Tibial nerve (tissue), 4 donors: ENCODE measurements around the gene NUDT17. TPM values are rescaled to one million over a fixed set of nuclear protein-coding genes. Genes with fewer than 3 reads are reported as not detected.
A peak's percentile ranks its signal among the peaks of the same experiment; 100 is the strongest.
"Not testable (repeated sequence)": the region's sequence is repeated elsewhere in the genome, so short reads cannot be mapped to it uniquely, and the experiment has no call there.

ENCODE experiments used
- DNase-seq, 2 donors: peaks; one replicate each; pipeline ENCODE4 v3.0.0-alpha.2; 2019; ENCODE audit warnings: low spot score in 2 of 2
- H3K27ac ChIP-seq, 4 donors: fragments of 200-600 bp; sonication (generic) in 3 of 4; one replicate each; pipeline ENCODE4 v1.5.1; 2017 to 2019; ENCODE audit warnings: mild to moderate bottlenecking in 1 of 4
- H3K27me3 ChIP-seq, 2 donors: fragments of 200-600 bp; sonication (generic) in 1 of 2; one replicate each; pipeline versions ENCODE4 v1.5.1 to v1.6.0; 2017 to 2019
- H3K36me3 ChIP-seq, 3 donors: fragments of 200-600 bp; sonication (generic); one replicate each; pipeline ENCODE4 v1.5.1; 2018 to 2019
- H3K4me1 ChIP-seq, 4 donors: fragments of 200-600 bp; sonication (generic) in 3 of 4; one replicate each; pipeline ENCODE4 v1.5.1; 2017 to 2019
- H3K4me3 ChIP-seq, 4 donors: fragments of 200-600 bp; sonication (generic) in 3 of 4; one replicate each; pipeline ENCODE4 v1.5.1; 2017 to 2019; ENCODE audit warnings: mild to moderate bottlenecking in 1 of 4, moderate library complexity in 1 of 4
- H3K9me3 ChIP-seq, 4 donors: fragments of 200-600 bp; sonication (generic) in 3 of 4; one replicate each; pipeline ENCODE4 v1.5.1; 2017 to 2019
- CTCF ChIP-seq, 5 experiments: fragments of 200-600 bp in 3 of 5; fragments of 450-650 bp in 2 of 5; sonication (generic) in 3 of 5; IDR thresholded peaks; one replicate each; pipeline ENCODE4 v1.5.1; 2016 to 2019; ENCODE audit warnings: antibody characterized with exemption in 5 of 5, mild to moderate bottlenecking in 3 of 5, moderate library complexity in 2 of 5
- EP300 ChIP-seq, 2 donors: sonication (generic); formaldehyde crosslinking; IDR thresholded peaks; one replicate each; pipeline ENCODE4 v1.6.1; 2017; ENCODE audit warnings: antibody characterized with exemption in 2 of 2, mild to moderate bottlenecking in 1 of 2
- POLR2A ChIP-seq, 2 donors: fragments of 450-650 bp; IDR thresholded peaks; one replicate each; pipeline ENCODE4 v1.6.1; 2017; ENCODE audit warnings: antibody characterized with exemption in 2 of 2, mild to moderate bottlenecking in 2 of 2, moderate library complexity in 2 of 2
- WGBS, 2 donors: methylation state at CpG; one replicate each; pipeline ENCODE4 v1.1.5; 2018; 5-methylcytosine and 5-hydroxymethylcytosine counted together
- total RNA-seq, 4 donors: library from RNA; depleted of rRNA; stranded (reverse); fragments of >200 nt; gene quantifications; one replicate each; pipeline ENCODE4 v1.1.0, GENCODE V29; 2016

The NUDT17 gene
- total RNA-seq, 4 donors from 2014 or later = 2.7 to 8.4 (median 4.5) TPM

DNA sequence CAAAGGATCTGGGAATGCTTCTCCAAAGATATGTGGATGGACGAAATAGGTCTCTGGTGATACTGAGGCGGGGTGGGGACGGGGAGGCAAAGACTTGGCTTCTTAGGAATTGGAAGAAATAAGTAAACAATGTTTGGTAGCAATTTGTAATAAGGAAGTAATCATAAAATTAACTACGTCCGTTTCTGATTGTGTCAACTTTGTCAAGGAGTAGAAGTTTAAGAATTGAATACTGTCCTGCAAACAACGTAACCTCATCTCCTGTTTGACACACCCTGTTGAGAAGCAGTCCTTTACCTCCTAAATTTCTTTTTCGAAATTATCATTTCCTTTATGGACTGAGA is 21.0 kb upstream of the NUDT17 start:
- H3K4me1 ChIP-seq = peaks cover 0 to 20% (median 7%) of the 10 kb centered on the region in 4 donors
- WGBS, 2 donors = 2 to 3% methylated on average over 7 of the region's 7 CpGs
- no peak for DNase-seq
- H3K9me3 ChIP-seq = no peaks in the 10 kb centered on the region
- peaks cover 0 to 35% (median 5%) of the 10 kb centered on the region in 3 donors for H3K36me3 ChIP-seq
- H3K27me3 ChIP-seq = no peaks in the 10 kb centered on the region
- peak overlapping the region; percentile 84 to 96 (median 93) for H3K27ac ChIP-seq
- H3K4me3 ChIP-seq = peak overlapping the region; percentile 73 to 96 (median 79)
- no peak for TF ChIP-seq EP300 (IDR thresholded peaks at IDR 0.05)
- no peak for TF ChIP-seq POLR2A (IDR thresholded peaks at IDR 0.05)
- no peak for TF ChIP-seq CTCF (IDR thresholded peaks at IDR 0.05)

GRCh38 chr1:145826030-145826429 is 19.4 kb upstream of the NUDT17 start:
- Histone ChIP-seq H3K27me3 (no peaks in the 10 kb centered on the region), H3K36me3 (peaks cover 3 to 50% (median 5%) of the 10 kb centered on the region in 3 donors), H3K4me3 (no peak overlapping the region), H3K9me3 (no peaks in the 10 kb centered on the region), H3K27ac (no peak overlapping the region), H3K4me1 (peaks cover 0 to 20% (median 7%) of the 10 kb centered on the region in 4 donors)
- TF ChIP-seq EP300 (IDR thresholded peaks at IDR 0.05) (no peak), CTCF (IDR thresholded peaks at IDR 0.05) (no peak), POLR2A (IDR thresholded peaks at IDR 0.05) (no peak)
- 89 to 91% methylated on average over 2 of the region's 2 CpGs for WGBS, 2 donors
- DNase-seq = no peak

- Histone ChIP-seq H3K9me3 (no peaks in the 10 kb centered on the region), H3K36me3 (peaks cover 5 to 70% (median 10%) of the 10 kb centered on the region in 3 donors), H3K27ac (no peak overlapping the region), H3K4me3 (no peak overlapping the region), H3K4me1 (peaks cover 0 to 20% (median 7%) of the 10 kb centered on the region in 4 donors), H3K27me3 (no peaks in the 10 kb centered on the region)
- TF ChIP-seq EP300 (IDR thresholded peaks at IDR 0.05) (no peak), POLR2A (IDR thresholded peaks at IDR 0.05) (no peak)
- no peak for DNase-seq
Measured at GRCh38 chr1:145827966-145828365, 17.5 kb upstream of the NUDT17 start.

DNA sequence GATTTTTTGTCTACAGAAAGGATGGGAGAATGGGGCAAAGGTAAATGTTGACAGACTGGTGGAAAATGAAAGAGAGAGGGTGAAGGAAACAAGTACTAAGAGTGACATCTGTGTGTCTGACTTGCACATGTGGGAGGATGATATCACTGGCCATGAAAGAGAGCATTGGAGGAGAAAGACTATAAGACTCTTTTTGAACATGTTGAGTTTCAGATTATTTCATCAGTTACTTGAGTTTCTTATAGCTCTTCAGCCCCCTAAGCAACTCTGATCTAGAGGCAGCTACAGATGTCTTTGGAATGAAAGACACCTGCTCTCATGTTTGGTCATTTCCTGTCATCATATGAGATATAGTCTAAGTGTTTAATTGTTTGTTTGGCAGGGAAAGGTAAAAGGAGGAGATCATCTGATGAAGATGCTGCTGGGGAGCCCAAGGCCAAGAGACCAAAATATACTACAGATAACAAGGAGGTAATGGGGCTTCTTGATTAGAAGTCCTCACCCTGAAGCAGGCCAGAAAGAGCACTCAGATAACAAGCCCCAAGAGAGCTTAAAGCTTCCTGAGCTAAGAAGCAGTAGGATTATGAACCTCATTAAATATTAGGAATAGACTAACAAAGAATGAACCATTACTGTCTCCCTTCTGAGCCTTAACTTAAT is 16.9 kb upstream of the NUDT17 start:
- DNase-seq = no peak
- Histone ChIP-seq H3K4me3 (no peak overlapping the region), H3K9me3 (no peaks in the 10 kb centered on the region), H3K36me3 (peaks cover 10 to 75% (median 12%) of the 10 kb centered on the region in 3 donors), H3K27me3 (no peaks in the 10 kb centered on the region), H3K27ac (no peak overlapping the region), H3K4me1 (peaks cover 0 to 20% (median 7%) of the 10 kb centered on the region in 4 donors)
- TF ChIP-seq POLR2A (IDR thresholded peaks at IDR 0.05) = no peak
- TF ChIP-seq CTCF (IDR thresholded peaks at IDR 0.05) = no peak
- TF ChIP-seq EP300 (IDR thresholded peaks at IDR 0.05) = no peak

DNA sequence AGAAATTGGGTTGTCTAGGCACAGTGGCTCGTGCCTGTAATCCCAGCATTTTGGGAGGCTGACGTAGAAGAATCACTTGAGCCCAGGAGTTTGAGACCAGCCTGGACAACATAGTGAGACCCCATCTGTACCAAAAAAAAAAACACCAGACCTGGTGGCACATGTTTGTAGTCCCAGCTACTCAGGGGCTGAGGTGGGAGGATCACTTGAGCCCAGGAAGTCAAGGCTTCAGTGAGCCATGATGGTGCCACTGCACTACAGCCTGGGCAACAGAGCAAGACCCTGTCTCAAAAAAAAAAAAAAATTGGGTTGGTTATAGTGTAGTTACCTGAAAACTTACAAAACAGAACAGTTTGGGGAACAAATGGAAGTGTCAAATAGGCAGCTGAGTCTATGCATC is 14.6 kb upstream of the NUDT17 start:
- H3K27ac ChIP-seq, H3K27me3 ChIP-seq, H3K4me3 ChIP-seq, DNase-seq, H3K9me3 ChIP-seq, H3K4me1 ChIP-seq: not testable (repeated sequence)
- peaks cover 10 to 98% (median 12%) of the 10 kb centered on the region in 3 donors for H3K36me3 ChIP-seq
- WGBS, 2 donors = 95 to 98% methylated on average over 2 of the region's 2 CpGs

DNA sequence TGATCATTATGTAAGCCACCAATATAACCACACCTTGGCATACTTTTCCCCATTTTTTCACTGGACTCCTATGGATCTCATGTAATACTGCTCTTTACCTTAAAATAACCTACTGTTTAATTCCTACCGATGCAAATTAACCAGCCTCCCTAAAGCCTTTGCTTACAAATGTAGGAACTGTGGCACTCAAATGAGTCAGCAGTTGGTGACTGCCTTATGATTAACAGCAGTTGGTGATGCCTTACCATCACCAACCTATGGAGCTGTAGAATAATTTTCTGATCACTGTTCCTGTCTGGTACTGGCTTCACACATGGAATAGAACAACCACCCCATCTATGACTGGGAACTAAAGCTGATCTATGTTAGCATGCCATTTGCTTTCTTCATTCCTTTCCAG is 7.8 kb upstream of the NUDT17 start:
- Histone ChIP-seq H3K4me3 (no peak overlapping the region), H3K4me1 (no peaks in the 10 kb centered on the region), H3K9me3 (no peaks in the 10 kb centered on the region), H3K27me3 (no peaks in the 10 kb centered on the region), H3K27ac (no peak overlapping the region), H3K36me3 (peaks cover 5 to 100% (median 25%) of the 10 kb centered on the region in 3 donors)
- no peak for DNase-seq
- 94 to 97% methylated on average over 1 of the region's 1 CpG for WGBS, 2 donors
- TF ChIP-seq POLR2A (IDR thresholded peaks at IDR 0.05) (no peak), EP300 (IDR thresholded peaks at IDR 0.05) (no peak), CTCF (IDR thresholded peaks at IDR 0.05) (no peak)
